Measurements from ENCODE around the gene SYT2.

DNA sequence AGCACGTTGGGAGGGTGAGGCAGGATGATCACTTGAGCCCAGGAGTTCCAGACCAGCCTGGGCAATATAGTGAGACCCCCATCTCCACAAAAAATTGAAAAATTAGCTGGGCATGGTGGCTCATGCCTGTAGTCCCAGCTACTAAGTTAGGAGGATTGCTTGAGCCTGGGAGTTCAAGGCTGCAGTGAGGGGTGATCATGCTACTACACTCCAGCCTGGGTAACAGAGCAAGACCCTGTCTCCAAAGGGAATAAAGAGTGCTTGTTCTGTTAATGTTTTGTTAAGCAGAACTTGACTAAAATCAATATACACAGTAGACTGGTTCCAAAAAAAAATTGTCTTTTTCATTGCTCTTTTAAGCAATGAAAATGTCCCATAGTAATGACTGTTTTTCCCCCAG, 146.4 kb downstream of the SYT2 start:
- TF ChIP-seq ELF1 (IDR thresholded peaks at IDR 0.05; ENCODE audit: borderline replicate concordance, low read depth), result no peak
- TF ChIP-seq, protein P1, sequence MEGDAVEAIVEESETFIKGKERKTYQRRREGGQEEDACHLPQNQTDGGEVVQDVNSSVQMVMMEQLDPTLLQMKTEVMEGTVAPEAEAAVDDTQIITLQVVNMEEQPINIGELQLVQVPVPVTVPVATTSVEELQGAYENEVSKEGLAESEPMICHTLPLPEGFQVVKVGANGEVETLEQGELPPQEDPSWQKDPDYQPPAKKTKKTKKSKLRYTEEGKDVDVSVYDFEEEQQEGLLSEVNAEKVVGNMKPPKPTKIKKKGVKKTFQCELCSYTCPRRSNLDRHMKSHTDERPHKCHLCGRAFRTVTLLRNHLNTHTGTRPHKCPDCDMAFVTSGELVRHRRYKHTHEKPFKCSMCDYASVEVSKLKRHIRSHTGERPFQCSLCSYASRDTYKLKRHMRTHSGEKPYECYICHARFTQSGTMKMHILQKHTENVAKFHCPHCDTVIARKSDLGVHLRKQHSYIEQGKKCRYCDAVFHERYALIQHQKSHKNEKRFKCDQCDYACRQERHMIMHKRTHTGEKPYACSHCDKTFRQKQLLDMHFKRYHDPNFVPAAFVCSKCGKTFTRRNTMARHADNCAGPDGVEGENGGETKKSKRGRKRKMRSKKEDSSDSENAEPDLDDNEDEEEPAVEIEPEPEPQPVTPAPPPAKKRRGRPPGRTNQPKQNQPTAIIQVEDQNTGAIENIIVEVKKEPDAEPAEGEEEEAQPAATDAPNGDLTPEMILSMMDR (IDR thresholded peaks at IDR 0.05 in 2 of 3, conservative IDR thresholded peaks at IDR 0.05 in 1 of 3; ENCODE audit: borderline replicate concordance in 1 of 3, insufficient read depth in 1 of 3, low read depth in 2 of 3, low read length in 2 of 3), result no peak
